HepG2 (cell line): ENCODE data around the gene DCAF6. TPM values are rescaled to one million over a fixed set of nuclear protein-coding genes. Genes with fewer than 3 reads are reported as not detected.

Experiments used
- ATAC-seq: fragments of 200-7000 bp; cut with Tn5 transposase; 3 replicates; pipeline ENCODE4 v1.9.1; 2020; ENCODE audit warnings: mild to moderate bottlenecking, moderate library complexity
- BruUV-seq: library from RNA; stranded (reverse); fragments of 400-500 nt; replicated peaks from 2 replicates; lab custom pipeline; 2021; lab: Mats Ljungman, UMichigan
- CTCF ChIA-PET: fragments of 300-600 bp; formaldehyde crosslinking; extraction: SDS; loops from one replicate; lab custom pipeline; 2021; ENCODE audit warnings: low total read pairs, inconsistent platforms, low intra/inter-chr PET ratio; lab: Yijun Ruan, JAX
- POLR2A ChIA-PET: fragments of 350-600 bp; sonication (Branson Sonifier 250); formaldehyde crosslinking; loops from one replicate; lab custom pipeline; 2020; ENCODE audit warnings: antibody characterized with exemption, inconsistent platforms; lab: Yijun Ruan, JAX
- DNase-seq: peaks from one replicate; pipeline ENCODE4 v3.0.0-alpha.2; 2015; ENCODE audit warnings: low spot score
- FAIRE-seq: peaks from 3 replicates; lab custom pipeline; 2011; peaks lifted over from hg19 to GRCh38; lab: Jason Lieb, UNC
- H2AFZ ChIP-seq: one replicate; pipeline ENCODE4 v1.6.1; 2011; ENCODE audit warnings: low read length, inconsistent platforms
- H3K27ac ChIP-seq: fragments of 300-600 bp; 3 replicates; pipeline ENCODE4 v1.8.0; 2011; ENCODE audit warnings: mixed run types, mild to moderate bottlenecking, mixed read lengths, low read length, inconsistent platforms; ENCODE audit not compliant: insufficient read depth; ENCODE audit errors: extremely low read length
- H3K27me3 ChIP-seq, 2 experiments: fragments of 200-600 bp in 1 of 2; 2 replicates in 1 of 2; 3 replicates in 1 of 2; pipeline versions ENCODE4 v1.6.0 to v1.8.0; 2011; ENCODE audit warnings: low read length in 2 of 2, mild to moderate bottlenecking in 2 of 2, moderate library complexity in 2 of 2, inconsistent platforms in 1 of 2; ENCODE audit not compliant: insufficient read depth in 2 of 2, control insufficient read depth in 1 of 2
- H3K36me3 ChIP-seq, 2 experiments: fragments of 200-600 bp in 1 of 2; replicated peaks in 1 of 2; 2 replicates in 1 of 2; 3 replicates in 1 of 2; pipeline versions ENCODE4 v1.5.1 to v1.8.0; 2011; ENCODE audit warnings: low read length in 2 of 2, inconsistent platforms in 1 of 2; ENCODE audit not compliant: insufficient read depth in 2 of 2, control insufficient read depth in 1 of 2
- H3K4me1 ChIP-seq: 2 replicates; pipeline ENCODE4 v1.5.1; 2012; ENCODE audit warnings: low read length, inconsistent platforms; ENCODE audit not compliant: insufficient read depth
- H3K4me2 ChIP-seq: 2 replicates; pipeline ENCODE4 v1.6.0; 2011; ENCODE audit warnings: low read depth, low read length, inconsistent platforms
- H3K4me3 ChIP-seq, 3 experiments: fragments of 200-600 bp in 1 of 3; sonication (generic), shearing (Covaris generic) in 1 of 3; replicated peaks in 1 of 3; 2 replicates each; pipeline ENCODE4 v1.5.1; 2011 to 2016; ENCODE audit warnings: low read length in 3 of 3, inconsistent platforms in 2 of 3, low read depth in 2 of 3, mild to moderate bottlenecking in 2 of 3, control low read depth in 1 of 3, mixed read lengths in 1 of 3; ENCODE audit not compliant: insufficient read depth in 1 of 3
- H3K79me2 ChIP-seq: one replicate; pipeline ENCODE4 v1.6.1; 2011; ENCODE audit warnings: low read length, inconsistent platforms; ENCODE audit not compliant: insufficient read depth
- H3K9ac ChIP-seq: 2 replicates; pipeline ENCODE4 v1.6.0; 2011; ENCODE audit warnings: mild to moderate bottlenecking, low read depth, low read length, inconsistent platforms; ENCODE audit not compliant: insufficient read depth
- H3K9me3 ChIP-seq: 2 replicates; pipeline ENCODE4 v1.5.1; 2012; ENCODE audit warnings: mild to moderate bottlenecking, low read length
- H4K20me1 ChIP-seq: 2 replicates; pipeline ENCODE4 v1.6.0; 2011; ENCODE audit warnings: inconsistent platforms, mild to moderate bottlenecking, low read length, moderate library complexity; ENCODE audit not compliant: insufficient read depth
- ARNT ChIP-seq: fragments of 450-650 bp; IDR thresholded peaks from 2 replicates; pipeline ENCODE4 v1.6.1; 2017
- BRCA1 ChIP-seq: sonication (generic); formaldehyde crosslinking; IDR thresholded peaks from 2 replicates; pipeline ENCODE4 v1.4.0; 2020; ENCODE audit warnings: missing genetic modification reagents
- GATAD2A ChIP-seq: IDR thresholded peaks from 2 replicates; pipeline ENCODE4 v1.6.1; 2016
- IKZF4 ChIP-seq: sonication (generic); formaldehyde crosslinking; IDR thresholded peaks from 2 replicates; pipeline ENCODE4 v1.5.1; 2020; ENCODE audit warnings: borderline replicate concordance, mild to moderate bottlenecking, low read depth, missing genetic modification reagents; ENCODE audit errors: not compliant biosample characterization
- JUND ChIP-seq: sonication (generic); formaldehyde crosslinking; IDR thresholded peaks from 2 replicates; pipeline ENCODE4 v1.8.0; 2022; ENCODE audit warnings: mild to moderate bottlenecking, missing genetic modification reagents
- MAFF ChIP-seq: IDR thresholded peaks from 2 replicates; pipeline ENCODE4 v1.6.1; 2011; ENCODE audit warnings: low read depth, low read length, improper control_type of control experiment
- MAFK ChIP-seq, 2 experiments: IDR thresholded peaks in 1 of 2; conservative IDR thresholded peaks in 1 of 2; 2 replicates each; pipeline ENCODE4 v1.6.1; 2011; ENCODE audit warnings: improper control_type of control experiment in 2 of 2, low read length in 2 of 2
- NKX3-1 ChIP-seq: sonication (generic); formaldehyde crosslinking; IDR thresholded peaks from 2 replicates; pipeline ENCODE4 v1.5.0; 2020; ENCODE audit warnings: missing genetic modification reagents
- NRL ChIP-seq: sonication (generic); formaldehyde crosslinking; IDR thresholded peaks from 2 replicates; pipeline ENCODE4 v1.5.0; 2020; ENCODE audit warnings: missing genetic modification reagents, mild to moderate bottlenecking, moderate library complexity, borderline replicate concordance
- TP53 ChIP-seq: sonication (generic); formaldehyde crosslinking; conservative IDR thresholded peaks from 2 replicates; pipeline ENCODE4 v1.4.0; 2020; ENCODE audit warnings: missing genetic modification reagents
- ZKSCAN5 ChIP-seq: sonication (generic); formaldehyde crosslinking; IDR thresholded peaks from 2 replicates; pipeline ENCODE4 v1.5.1; 2020; ENCODE audit warnings: mild to moderate bottlenecking, missing genetic modification reagents
- ZNF510 ChIP-seq: sonication (generic); formaldehyde crosslinking; IDR thresholded peaks from 2 replicates; pipeline ENCODE4 v1.4.0; 2020; ENCODE audit warnings: low read depth, mild to moderate bottlenecking, missing genetic modification reagents
- ZNF598 ChIP-seq: sonication (generic); formaldehyde crosslinking; IDR thresholded peaks from 2 replicates; pipeline ENCODE4 v1.5.1; 2020; ENCODE audit warnings: mild to moderate bottlenecking, missing genetic modification reagents, borderline replicate concordance
- WGBS: methylation state at CpG from one replicate; pipeline ENCODE4 v1.1.6; 2017; ENCODE audit warnings: low lambda C conversion rate; 5-methylcytosine and 5-hydroxymethylcytosine counted together
- in situ Hi-C: cut with HindIII; loops from 2 replicates; pipeline ENCODE4 v1.10.0; 2017; ENCODE audit warnings: low pct_unique_long_range_greater_than_20kb; ENCODE audit not compliant: extremely low pct_ligation_motif_present
- intact Hi-C: fragments of 100-400 bp; cut with micrococcal nuclease; formaldehyde crosslinking; loops from one replicate; pipeline ENCODE4 v1.10.0; 2022; ENCODE audit not compliant: unreplicated experiment
- polyA plus RNA-seq, 8 experiments: library from polyadenylated mRNA; depleted of rRNA in 3 of 8; stranded (reverse) in 7 of 8; unstranded in 1 of 8; fragments of >200 nt; fragmentation: Illumina TruSeq in 4 of 8; extraction: Trizol in 4 of 8; gene quantifications; 2 replicates each; pipeline versions ENCODE4 v1.2.1 to v1.2.3, GENCODE V29; 2011 to 2016; ENCODE audit warnings: low read depth in 4 of 8, missing spikeins in 1 of 8, mixed read lengths in 1 of 8; ENCODE audit not compliant: insufficient read depth in 1 of 8
- total RNA-seq, 5 experiments: library from RNA; depleted of rRNA; stranded (reverse); fragments of >200 nt; fragmentation: Illumina TruSeq; extraction: Trizol; gene quantifications; 2 replicates each; pipeline ENCODE4 v1.2.3, GENCODE V29; 2016; ENCODE audit warnings: low read depth in 1 of 5
- TF ChIP-seq, protein P1 (sequence below): sonication (generic); formaldehyde crosslinking; conservative IDR thresholded peaks from 2 replicates; pipeline ENCODE4 v1.8.0; 2022; ENCODE audit warnings: missing genetic modification reagents
- TF ChIP-seq, protein P2 (sequence below): IDR thresholded peaks from 2 replicates; pipeline ENCODE4 v1.6.1; 2018; ENCODE audit warnings: missing genetic modification reagents

DCAF6 gene
- total and polyA plus RNA-seq, 2 of the 13 experiments (the other 11 are each of a cell fraction or from before 2014, with no cell fraction given) = 24.7 to 33.7 TPM

DNA sequence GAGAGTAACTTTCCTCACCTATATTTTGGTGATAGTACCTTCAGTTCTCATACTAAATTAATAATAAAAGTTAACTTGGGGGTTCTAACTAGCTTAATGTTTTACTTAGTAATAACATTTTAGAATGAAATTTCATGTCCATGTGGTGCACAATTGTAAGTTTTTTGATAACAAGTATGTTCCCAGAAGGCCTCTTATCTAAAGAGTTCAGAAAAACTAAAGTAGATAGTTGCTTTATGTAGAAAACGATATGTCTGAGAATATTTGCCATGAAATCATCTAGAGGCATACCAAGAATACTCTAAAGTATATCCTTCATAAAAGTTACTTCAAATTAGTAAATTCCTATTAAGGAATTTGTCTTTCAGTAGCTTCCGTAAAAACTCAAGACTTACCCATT lies 12.4 kb upstream of the DCAF6 start:
- WGBS = 93% methylated on average over 2 of the region's 2 CpGs
- Histone ChIP-seq H3K36me3 (no peaks in the 10 kb centered on the region), H3K27me3 (no peaks in the 10 kb centered on the region), H3K4me1 (peaks cover 46% of the 10 kb centered on the region), H3K4me2 (no peak overlapping the region), H3K4me3 (no peak overlapping the region), H3K9me3 (no peaks in the 10 kb centered on the region), H3K9ac (no peak overlapping the region), H2AFZ (no peak overlapping the region), H3K27ac (no peak overlapping the region), H4K20me1 (peaks cover 7% of the 10 kb centered on the region; the same call in 1 of the 2 replicates), H3K79me2 (peaks cover 36% of the 10 kb centered on the region)
- in situ Hi-C loops = no loop called here
- FAIRE-seq (no peak), DNase-seq (no peak), ATAC-seq (no peak)
- TF ChIP-seq ARNT (no peak), ZKSCAN5 (CRISPR knock-in tag) (no peak), JUND (CRISPR knock-in tag) (no peak)
- BruUV-seq = no TSS peak
- ChIA-PET CTCF (no interaction called here), POLR2A (no interaction called here)
- intact Hi-C loops = no loop called here

DNA sequence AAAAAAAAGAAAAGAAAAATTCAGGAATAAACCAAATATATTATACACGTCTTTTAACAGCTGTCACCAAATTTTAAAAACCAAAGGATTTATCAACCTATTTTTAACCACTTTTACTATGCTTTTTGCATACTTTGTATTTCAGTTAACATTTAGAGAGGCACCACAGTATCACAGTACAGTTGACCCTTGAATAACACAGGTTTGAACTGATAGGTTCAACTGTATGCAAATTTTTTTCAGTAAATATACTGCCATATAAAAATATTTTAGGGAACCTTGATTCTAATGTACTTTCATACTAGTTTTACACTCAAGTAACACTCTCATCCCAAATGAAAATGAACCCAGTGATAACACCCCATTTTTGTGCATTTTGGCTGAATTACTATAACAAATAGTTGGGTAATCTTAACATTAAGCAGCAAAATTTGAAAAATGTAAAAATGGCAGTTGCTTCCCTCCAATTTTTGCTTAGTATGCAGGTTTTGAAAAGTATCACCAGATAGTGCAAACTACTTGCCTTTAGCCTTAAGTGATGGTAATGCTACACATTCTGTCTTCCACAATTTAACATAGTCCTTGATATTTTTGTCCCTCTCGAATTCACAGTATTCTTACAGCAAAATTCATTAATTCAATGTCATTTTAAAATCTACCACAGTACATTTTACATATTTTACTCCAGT lies 11.8 kb upstream of the DCAF6 start:
- in situ Hi-C loops (no loop called here), intact Hi-C loops (no loop called here)
- no peaks in the 10 kb centered on the region for H3K9me3 ChIP-seq
- H4K20me1 ChIP-seq = peaks cover 7% of the 10 kb centered on the region; the same call in 1 of the 2 replicates
- FAIRE-seq = no peak
- no peak overlapping the region for H2AFZ ChIP-seq
- H3K9ac ChIP-seq = no peak overlapping the region
- H3K4me3 ChIP-seq = no peak overlapping the region
- DNase-seq = no peak
- POLR2A ChIA-PET = no interaction called here
- H3K27ac ChIP-seq = no peak overlapping the region
- H3K4me1 ChIP-seq = peaks cover 50% of the 10 kb centered on the region
- 93% methylated on average over 2 of the region's 2 CpGs for WGBS
- no TSS peak for BruUV-seq
- no peak overlapping the region for H3K4me2 ChIP-seq
- no peak for ATAC-seq
- CTCF ChIA-PET = no interaction called here
- H3K79me2 ChIP-seq = peaks cover 42% of the 10 kb centered on the region
- H3K36me3 ChIP-seq = no peaks in the 10 kb centered on the region
- H3K27me3 ChIP-seq = no peaks in the 10 kb centered on the region
- TF ChIP-seq, protein P1, sequence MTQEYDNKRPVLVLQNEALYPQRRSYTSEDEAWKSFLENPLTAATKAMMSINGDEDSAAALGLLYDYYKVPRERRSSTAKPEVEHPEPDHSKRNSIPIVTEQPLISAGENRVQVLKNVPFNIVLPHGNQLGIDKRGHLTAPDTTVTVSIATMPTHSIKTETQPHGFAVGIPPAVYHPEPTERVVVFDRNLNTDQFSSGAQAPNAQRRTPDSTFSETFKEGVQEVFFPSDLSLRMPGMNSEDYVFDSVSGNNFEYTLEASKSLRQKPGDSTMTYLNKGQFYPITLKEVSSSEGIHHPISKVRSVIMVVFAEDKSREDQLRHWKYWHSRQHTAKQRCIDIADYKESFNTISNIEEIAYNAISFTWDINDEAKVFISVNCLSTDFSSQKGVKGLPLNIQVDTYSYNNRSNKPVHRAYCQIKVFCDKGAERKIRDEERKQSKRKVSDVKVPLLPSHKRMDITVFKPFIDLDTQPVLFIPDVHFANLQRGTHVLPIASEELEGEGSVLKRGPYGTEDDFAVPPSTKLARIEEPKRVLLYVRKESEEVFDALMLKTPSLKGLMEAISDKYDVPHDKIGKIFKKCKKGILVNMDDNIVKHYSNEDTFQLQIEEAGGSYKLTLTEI = no peak
- TF ChIP-seq ZNF510 (no peak), MAFK (conservative IDR thresholded peaks at IDR 0.05 in 1 of 2, IDR thresholded peaks at IDR 0.05 in 1 of 2; ENCODE audit: low read length in 2 of 2) (peak; percentile 85 to 93), TP53 (no peak), GATAD2A (CRISPR knock-in tag) (no peak), BRCA1 (CRISPR knock-in tag) (no peak), NRL (CRISPR knock-in tag) (no peak), NKX3-1 (no peak), IKZF4 (CRISPR knock-in tag) (no peak), ZNF598 (no peak), MAFF (peak; percentile 88)
- TF ChIP-seq, protein P2, sequence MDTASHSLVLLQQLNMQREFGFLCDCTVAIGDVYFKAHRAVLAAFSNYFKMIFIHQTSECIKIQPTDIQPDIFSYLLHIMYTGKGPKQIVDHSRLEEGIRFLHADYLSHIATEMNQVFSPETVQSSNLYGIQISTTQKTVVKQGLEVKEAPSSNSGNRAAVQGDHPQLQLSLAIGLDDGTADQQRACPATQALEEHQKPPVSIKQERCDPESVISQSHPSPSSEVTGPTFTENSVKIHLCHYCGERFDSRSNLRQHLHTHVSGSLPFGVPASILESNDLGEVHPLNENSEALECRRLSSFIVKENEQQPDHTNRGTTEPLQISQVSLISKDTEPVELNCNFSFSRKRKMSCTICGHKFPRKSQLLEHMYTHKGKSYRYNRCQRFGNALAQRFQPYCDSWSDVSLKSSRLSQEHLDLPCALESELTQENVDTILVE = no peak
